A673 (cell line): ENCODE measurements around the gene TMEM205. TPM values are rescaled to one million over a fixed set of nuclear protein-coding genes. Genes with fewer than 3 reads are reported as not detected.

Experiments
- BruUV-seq: library from RNA; stranded (reverse); fragments of 400-500 nt; replicated peaks from 2 replicates; lab custom pipeline; 2021; lab: Mats Ljungman, UMichigan
- CTCF ChIA-PET: fragments of 300-600 bp; sonication (Branson Sonifier 250); formaldehyde crosslinking; loops from one replicate; lab custom pipeline; 2022; ENCODE audit warnings: antibody characterized with exemption; lab: Charles Lee
- POLR2A ChIA-PET: fragments of 300-600 bp; sonication (Branson Sonifier 250); formaldehyde crosslinking; loops from one replicate; lab custom pipeline; 2022; ENCODE audit warnings: antibody characterized with exemption; ENCODE audit not compliant: low non-redundant PET; lab: Charles Lee
- DNase-seq: peaks from one replicate; pipeline ENCODE4 v3.0.0-alpha.2; 2015; ENCODE audit warnings: low spot score
- H3K27ac ChIP-seq: fragments of 200-600 bp; sonication (generic); 2 replicates; pipeline ENCODE4 v1.5.1; 2016; ENCODE audit warnings: mixed run types, low read depth, mild to moderate bottlenecking, mixed read lengths, antibody characterized with exemption, low read length; ENCODE audit not compliant: poor library complexity, severe bottlenecking
- H3K27me3 ChIP-seq: fragments of 200-600 bp; sonication (generic); replicated peaks from 2 replicates; pipeline ENCODE4 v1.6.1; 2017; ENCODE audit warnings: mixed run types, low read depth, mild to moderate bottlenecking, mixed read lengths, antibody characterized with exemption, low read length; ENCODE audit not compliant: insufficient read depth, poor library complexity
- H3K36me3 ChIP-seq: fragments of 200-600 bp; sonication (generic); 2 replicates; pipeline ENCODE4 v1.6.1; 2016; ENCODE audit warnings: mixed run types, mild to moderate bottlenecking, mixed read lengths, antibody characterized with exemption, low read length; ENCODE audit not compliant: insufficient read depth, poor library complexity, severe bottlenecking
- H3K4me1 ChIP-seq: fragments of 200-600 bp; sonication (generic); 2 replicates; pipeline ENCODE4 v1.6.1; 2017; ENCODE audit warnings: mixed run types, mild to moderate bottlenecking, mixed read lengths, antibody characterized with exemption, low read length; ENCODE audit not compliant: insufficient read depth, poor library complexity, severe bottlenecking
- H3K4me3 ChIP-seq: fragments of 200-600 bp; sonication (generic); 2 replicates; pipeline ENCODE4 v1.5.1; 2016; ENCODE audit warnings: low read depth, mixed run types, mild to moderate bottlenecking, mixed read lengths, low read length; ENCODE audit not compliant: poor library complexity, severe bottlenecking
- H3K9me3 ChIP-seq: fragments of 200-600 bp; sonication (generic); 2 replicates; pipeline ENCODE4 v1.6.1; 2016; ENCODE audit warnings: mixed run types, low read depth, mild to moderate bottlenecking, mixed read lengths, antibody characterized with exemption, low read length; ENCODE audit not compliant: poor library complexity, severe bottlenecking
- CTCF ChIP-seq: fragments of 300-800, 200-600 bp; sonication (generic); conservative IDR thresholded peaks from 2 replicates; pipeline ENCODE4 v1.5.1; 2017; ENCODE audit warnings: low read depth, mild to moderate bottlenecking, antibody characterized with exemption, low read length, moderate library complexity, mixed read lengths
- EZH2 ChIP-seq: fragments of 200-600 bp; sonication (generic); IDR thresholded peaks from 2 replicates; pipeline ENCODE4 v1.6.1; 2017; ENCODE audit warnings: borderline replicate concordance, low read depth, mild to moderate bottlenecking, mixed read lengths, antibody characterized with exemption, low read length; ENCODE audit not compliant: poor library complexity, severe bottlenecking
- intact Hi-C: fragments of 100-400 bp; cut with micrococcal nuclease; formaldehyde crosslinking; loops from one replicate; pipeline ENCODE4 v1.10.0; 2022; ENCODE audit not compliant: unreplicated experiment
- total RNA-seq: library from RNA; stranded (reverse); gene quantifications from 2 replicates; pipeline ENCODE4 v1.2.3, GENCODE V29; 2021

Gene TMEM205
- total RNA-seq, 1 experiment from 2014 or later = 94.3 TPM

- TF ChIP-seq EZH2 (no peak), CTCF (no peak)
- no peaks in the 10 kb centered on the region for H3K27me3 ChIP-seq
- no peak overlapping the region for H3K27ac ChIP-seq
- H3K4me3 ChIP-seq = no peak overlapping the region
- no peaks in the 10 kb centered on the region for H3K9me3 ChIP-seq
- DNase-seq = no peak
- BruUV-seq = no TSS peak
- no peaks in the 10 kb centered on the region for H3K4me1 ChIP-seq
- ChIA-PET POLR2A (interaction anchor here (0.6 kb wide), 1 partner anchor 35 kb away, joined by 8 read pairs; no protein-coding TSS in a partner anchor), CTCF (interaction anchor here (0.6 kb wide), 1 partner anchor 1562 kb away, joined by 10 read pairs; no protein-coding TSS in a partner anchor)
- H3K36me3 ChIP-seq = no peaks in the 10 kb centered on the region
- intact Hi-C loops = loop anchor here (10.0 kb wide), 2 partner anchors 149 to 289 kb away; no protein-coding TSS in a partner anchor
These were observed 49.8 kb downstream of the TMEM205 start for GRCh38 chr19:11296264-11296663.

- no peak for DNase-seq
- POLR2A ChIA-PET = no interaction called here
- intact Hi-C loops = loop anchor here (2.0 to 10.0 kb wide), 3 partner anchors 149 to 289 kb away; no protein-coding TSS in a partner anchor
- Histone ChIP-seq H3K27ac (no peak within 1 kb of the TSS), H3K36me3 (no peaks in the 10 kb centered on the region), H3K9me3 (no peaks in the 10 kb centered on the region), H3K4me1 (no peaks in the 10 kb centered on the region), H3K27me3 (no peaks in the 10 kb centered on the region), H3K4me3 (no peak within 1 kb of the TSS)
- TF ChIP-seq EZH2 (no peak), CTCF (no peak)
- BruUV-seq = no TSS peak
- CTCF ChIA-PET = no interaction called here
These were observed 50.3 kb downstream of the TMEM205 start, which contains the start of gene TSPAN16 for GRCh38 chr19:11295665-11296245. TSPAN16 (plus strand) TSS chr19:11296160; CDS start chr19:11296298, 138 bp downstream.

GRCh38 chr19:11295180-11295579, 50.9 kb downstream of the TMEM205 start:
- CTCF ChIA-PET = no interaction called here
- Histone ChIP-seq H3K27me3 (no peaks in the 10 kb centered on the region), H3K4me1 (no peaks in the 10 kb centered on the region), H3K27ac (no peak overlapping the region), H3K9me3 (no peaks in the 10 kb centered on the region), H3K36me3 (no peaks in the 10 kb centered on the region), H3K4me3 (no peak overlapping the region)
- intact Hi-C loops = loop anchor here (2.0 to 10.0 kb wide), 3 partner anchors 150 to 290 kb away; no protein-coding TSS in a partner anchor
- no peak for DNase-seq
- POLR2A ChIA-PET = no interaction called here
- BruUV-seq = no TSS peak
- TF ChIP-seq EZH2 (no peak), CTCF (no peak)
